ENCODE measurements around the gene HLA-F.

HLA-F gene

GRCh38 chr6:29726571-29727194, 3.4 kb downstream of the HLA-F start:
- Histone ChIP-seq H4K20me1 (ENCODE audit: insufficient read depth, low read length) (no peaks in the 10 kb centered on the region), H3K79me2 (ENCODE audit: low read length) (0 out of 2 replicates have a peak, but pooled peaks cover 3% of the 10 kb centered on the region), H3K9me3 (replicated peaks; ENCODE audit: insufficient read depth, low read length) (no peaks in the 10 kb centered on the region), H3K36me3 (replicated peaks; ENCODE audit: insufficient read depth, low read length) (no peaks in the 10 kb centered on the region), H3K27ac (ENCODE audit: low read length) (no peak overlapping the region), H3K4me3 (ENCODE audit: low read length) (no peak overlapping the region), H3K4me1 (ENCODE audit: low read length) (no peaks in the 10 kb centered on the region), H3K27me3 (replicated peaks; ENCODE audit: insufficient read depth, low read length) (no peaks in the 10 kb centered on the region), H3K9me2 (replicated peaks; ENCODE audit: insufficient read depth, low read length) (no peaks in the 10 kb centered on the region), H2AFZ (ENCODE audit: low read length) (no peak overlapping the region), H3K9ac (ENCODE audit: low read length) (no peak overlapping the region), H3K4me2 (ENCODE audit: low read depth, low read length) (no peak overlapping the region), H3F3A (ENCODE audit: insufficient read depth, low read length) (no peaks in the 10 kb centered on the region)
- DNase-seq, result no peak
- TF ChIP-seq, protein P1, sequence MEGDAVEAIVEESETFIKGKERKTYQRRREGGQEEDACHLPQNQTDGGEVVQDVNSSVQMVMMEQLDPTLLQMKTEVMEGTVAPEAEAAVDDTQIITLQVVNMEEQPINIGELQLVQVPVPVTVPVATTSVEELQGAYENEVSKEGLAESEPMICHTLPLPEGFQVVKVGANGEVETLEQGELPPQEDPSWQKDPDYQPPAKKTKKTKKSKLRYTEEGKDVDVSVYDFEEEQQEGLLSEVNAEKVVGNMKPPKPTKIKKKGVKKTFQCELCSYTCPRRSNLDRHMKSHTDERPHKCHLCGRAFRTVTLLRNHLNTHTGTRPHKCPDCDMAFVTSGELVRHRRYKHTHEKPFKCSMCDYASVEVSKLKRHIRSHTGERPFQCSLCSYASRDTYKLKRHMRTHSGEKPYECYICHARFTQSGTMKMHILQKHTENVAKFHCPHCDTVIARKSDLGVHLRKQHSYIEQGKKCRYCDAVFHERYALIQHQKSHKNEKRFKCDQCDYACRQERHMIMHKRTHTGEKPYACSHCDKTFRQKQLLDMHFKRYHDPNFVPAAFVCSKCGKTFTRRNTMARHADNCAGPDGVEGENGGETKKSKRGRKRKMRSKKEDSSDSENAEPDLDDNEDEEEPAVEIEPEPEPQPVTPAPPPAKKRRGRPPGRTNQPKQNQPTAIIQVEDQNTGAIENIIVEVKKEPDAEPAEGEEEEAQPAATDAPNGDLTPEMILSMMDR (IDR thresholded peaks at IDR 0.05; ENCODE audit: low read length), result no peak
- TF ChIP-seq EZH2 (optimal IDR thresholded peaks at IDR 0.05; ENCODE audit: low read depth, low read length) (no peak), EZH2phosphoT487 (IDR thresholded peaks at IDR 0.05; ENCODE audit: low read length) (no peak)

DNA sequence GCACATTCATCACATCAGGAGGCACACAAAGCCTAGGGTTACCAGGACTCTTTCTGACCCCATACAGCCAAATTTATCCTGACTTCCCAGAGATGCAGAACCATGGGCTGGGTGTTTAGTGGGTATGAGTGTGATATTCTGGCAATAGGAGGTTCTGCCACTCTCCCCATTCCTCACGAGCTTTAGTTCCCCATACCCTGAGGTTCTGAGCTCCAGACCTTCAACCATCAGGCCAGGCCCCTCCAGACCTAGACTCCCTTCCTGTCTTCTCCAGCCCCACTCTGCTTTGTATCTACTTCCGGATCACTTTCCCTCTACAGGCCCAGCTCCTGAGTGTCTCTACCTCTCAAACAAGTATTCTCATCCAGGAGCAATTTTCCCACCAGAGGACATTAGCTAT, 4.4 kb downstream of the HLA-F start:
- H3K27me3 ChIP-seq (replicated peaks; ENCODE audit: insufficient read depth, low read length), result no peaks in the 10 kb centered on the region
- H3K36me3 ChIP-seq (replicated peaks; ENCODE audit: insufficient read depth, low read length), result no peaks in the 10 kb centered on the region
- no peak overlapping the region for H3K4me3 ChIP-seq (ENCODE audit: low read length)
- H3K9ac ChIP-seq (ENCODE audit: low read length), result no peak overlapping the region
- 0 out of 2 replicates have a peak, but pooled peaks cover 3% of the 10 kb centered on the region for H3K79me2 ChIP-seq (ENCODE audit: low read length)
- H3K9me3 ChIP-seq (replicated peaks; ENCODE audit: insufficient read depth, low read length), result no peaks in the 10 kb centered on the region
- no peak overlapping the region for H2AFZ ChIP-seq (ENCODE audit: low read length)
- TF ChIP-seq EZH2phosphoT487 (IDR thresholded peaks at IDR 0.05; ENCODE audit: low read length), result no peak
- TF ChIP-seq, protein P1 (IDR thresholded peaks at IDR 0.05; ENCODE audit: low read length), result no peak
- TF ChIP-seq EZH2 (optimal IDR thresholded peaks at IDR 0.05; ENCODE audit: low read depth, low read length), result no peak
- H3K9me2 ChIP-seq (replicated peaks; ENCODE audit: insufficient read depth, low read length), result no peaks in the 10 kb centered on the region
- no peak for DNase-seq
- H3K27ac ChIP-seq (ENCODE audit: low read length), result no peak overlapping the region
- H4K20me1 ChIP-seq (ENCODE audit: insufficient read depth, low read length), result no peaks in the 10 kb centered on the region
- H3F3A ChIP-seq (ENCODE audit: insufficient read depth, low read length), result no peaks in the 10 kb centered on the region
- H3K4me2 ChIP-seq (ENCODE audit: low read depth, low read length), result no peak overlapping the region
- no peaks in the 10 kb centered on the region for H3K4me1 ChIP-seq (ENCODE audit: low read length)

GRCh38 chr6:29728173-29728874, 5.1 kb downstream of the HLA-F start:
- Histone ChIP-seq H3K9ac (ENCODE audit: low read length) (no peak overlapping the region), H4K20me1 (ENCODE audit: insufficient read depth, low read length) (no peaks in the 10 kb centered on the region), H2AFZ (ENCODE audit: low read length) (no peak overlapping the region), H3K9me2 (replicated peaks; ENCODE audit: insufficient read depth, low read length) (no peaks in the 10 kb centered on the region), H3K4me2 (ENCODE audit: low read depth, low read length) (no peak overlapping the region), H3K4me1 (ENCODE audit: low read length) (no peaks in the 10 kb centered on the region), H3K4me3 (ENCODE audit: low read length) (no peak overlapping the region), H3K79me2 (ENCODE audit: low read length) (0 out of 2 replicates have a peak, but pooled peaks cover 3% of the 10 kb centered on the region), H3K27ac (ENCODE audit: low read length) (no peak overlapping the region), H3F3A (ENCODE audit: insufficient read depth, low read length) (no peaks in the 10 kb centered on the region), H3K9me3 (replicated peaks; ENCODE audit: insufficient read depth, low read length) (no peaks in the 10 kb centered on the region), H3K36me3 (replicated peaks; ENCODE audit: insufficient read depth, low read length) (no peaks in the 10 kb centered on the region), H3K27me3 (replicated peaks; ENCODE audit: insufficient read depth, low read length) (no peaks in the 10 kb centered on the region)
- no peak for DNase-seq
- TF ChIP-seq, protein P1 (IDR thresholded peaks at IDR 0.05; ENCODE audit: low read length), result no peak
- no peak for TF ChIP-seq EZH2 (optimal IDR thresholded peaks at IDR 0.05; ENCODE audit: low read depth, low read length)
- TF ChIP-seq EZH2phosphoT487 (IDR thresholded peaks at IDR 0.05; ENCODE audit: low read length), result no peak
